RWPE1 (cell line): ENCODE measurements around the gene PDZK1.
"Not testable (repeated sequence)": the region's sequence is repeated elsewhere in the genome, so short reads cannot be mapped to it uniquely, and the experiment has no call there.

Experiments
- CTCF ChIA-PET: fragments of 350-600 bp; sonication (Branson Sonifier 250); formaldehyde crosslinking; extraction: SDS; loops from one replicate; lab custom pipeline; 2021; lab: Yijun Ruan, JAX
- POLR2A ChIA-PET: fragments of 400-600 bp; formaldehyde crosslinking; extraction: SDS; loops from one replicate; lab custom pipeline; 2020; ENCODE audit warnings: antibody characterized with exemption; ENCODE audit not compliant: low non-redundant PET; lab: Yijun Ruan, JAX
- DNase-seq: peaks from one replicate; pipeline ENCODE4 v3.0.0; 2012; ENCODE audit warnings: low spot score
- H3K27ac ChIP-seq: fragments of 450-650 bp; 2 replicates; pipeline ENCODE4 v1.5.1; 2017
- CTCF ChIP-seq: fragments of 450-650 bp; conservative IDR thresholded peaks from 2 replicates; pipeline ENCODE4 v1.5.1; 2017; ENCODE audit warnings: low read depth, mild to moderate bottlenecking

The PDZK1 gene

GRCh38 chr1:145720556-145720877, 13.3 kb upstream of the PDZK1 start:
- no peak for DNase-seq
- POLR2A ChIA-PET, result no interaction called here
- no peak for TF ChIP-seq CTCF
- CTCF ChIA-PET, result interaction anchor here (0.6 to 1.8 kb wide), 7 partner anchors 11 to 103 kb away, joined by 3 to 5 read pairs (median 4); partner anchors contain the start of genes POLR3C and RNF115
- H3K27ac ChIP-seq, result no peak overlapping the region

- DNase-seq, result no peak
- H3K27ac ChIP-seq, result no peak within 1 kb of the TSS
- CTCF ChIA-PET, result interaction anchor here (1.2 kb wide), 1 partner anchor 27 kb away, joined by 3 read pairs; no protein-coding TSS in a partner anchor
- no peak for TF ChIP-seq CTCF
- POLR2A ChIA-PET, result interaction anchor here (0.7 kb wide), 1 partner anchor 12 kb away, joined by 8 read pairs; no protein-coding TSS in a partner anchor
These were observed 12.3 kb upstream of the PDZK1 start, which contains the start of gene CD160 for GRCh38 chr1:145719230-145720079. Gene CD160, plus strand, starts transcription at chr1:145719499. Its CDS starts 8,829 bp downstream, at chr1:145728328.

GRCh38 chr1:145718465-145718864, 11.3 kb upstream of the PDZK1 start:
- CTCF ChIA-PET, DNase-seq, H3K27ac ChIP-seq: not testable (repeated sequence)
- POLR2A ChIA-PET, result interaction anchor here (0.7 kb wide), 1 partner anchor 11 kb away, joined by 8 read pairs; no protein-coding TSS in a partner anchor

GRCh38 chr1:145717833-145718232, 10.7 kb upstream of the PDZK1 start:
- CTCF ChIA-PET, result no interaction called here
- POLR2A ChIA-PET, result no interaction called here
- no peak for DNase-seq
- no peak overlapping the region for H3K27ac ChIP-seq
- TF ChIP-seq CTCF, result no peak

GRCh38 chr1:145716641-145717345, 9.6 kb upstream of the PDZK1 start:
- no peak for DNase-seq
- no peak overlapping the region for H3K27ac ChIP-seq
- CTCF ChIA-PET, result interaction anchor here (0.5 kb wide), 1 partner anchor 13 kb away, joined by 3 read pairs; no protein-coding TSS in a partner anchor
- POLR2A ChIA-PET, result interaction anchor here (0.6 kb wide), 1 partner anchor 143 kb away, joined by 3 read pairs; no protein-coding TSS in a partner anchor
- TF ChIP-seq CTCF, result no peak

GRCh38 chr1:145714524-145715111, 7.5 kb upstream of the PDZK1 start:
- ChIA-PET CTCF (no interaction called here), POLR2A (no interaction called here)
- TF ChIP-seq CTCF, result no peak
- no peak overlapping the region for H3K27ac ChIP-seq
- DNase-seq, result no peak
